Osteocyte (in vitro differentiated cells): ENCODE data around the gene TMEM94. TPM values are rescaled to one million over a fixed set of nuclear protein-coding genes. Genes with fewer than 3 reads are reported as not detected.

Experiments used
- DNase-seq: peaks from one replicate; pipeline ENCODE4 v3.0.0; 2021; ENCODE audit warnings: mixed read lengths; ENCODE audit not compliant: unreplicated experiment; ENCODE audit errors: extremely low spot score
- H3K27ac Mint-ChIP-seq: one replicate; pipeline ENCODE4 v1.8.0; 2021; ENCODE audit warnings: mild to moderate bottlenecking, mixed read lengths; ENCODE audit not compliant: unreplicated experiment
- H3K27me3 Mint-ChIP-seq: one replicate; pipeline ENCODE4 v1.8.0; 2021; ENCODE audit warnings: mixed read lengths; ENCODE audit not compliant: unreplicated experiment
- H3K36me3 Mint-ChIP-seq: one replicate; pipeline ENCODE4 v1.8.0; 2021; ENCODE audit warnings: mixed read lengths; ENCODE audit not compliant: unreplicated experiment
- H3K4me1 Mint-ChIP-seq: one replicate; pipeline ENCODE4 v1.8.0; 2021; ENCODE audit warnings: mixed read lengths; ENCODE audit not compliant: unreplicated experiment
- H3K4me3 Mint-ChIP-seq: one replicate; pipeline ENCODE4 v1.8.0; 2021; ENCODE audit warnings: mild to moderate bottlenecking, moderate library complexity, mixed read lengths; ENCODE audit not compliant: unreplicated experiment
- H3K9me3 Mint-ChIP-seq: one replicate; pipeline ENCODE4 v1.8.0; 2021; ENCODE audit warnings: mixed read lengths; ENCODE audit not compliant: unreplicated experiment
- CTCF ChIP-seq: fragments of 200-600 bp; sonication (generic); IDR thresholded peaks from 2 replicates; pipeline ENCODE4 v1.5.0; 2021; ENCODE audit warnings: antibody characterized with exemption, mild to moderate bottlenecking, moderate library complexity
- total RNA-seq: library from RNA; stranded (reverse); gene quantifications from 2 replicates; pipeline ENCODE4 v1.2.1, GENCODE V29; 2021

Gene TMEM94
- total RNA-seq, 1 donor from 2014 or later = 78.4 TPM

- no peak overlapping the region for H3K27ac Mint-ChIP-seq
- H3K36me3 Mint-ChIP-seq = peaks cover 3% of the 10 kb centered on the region
- no peak overlapping the region for H3K4me3 Mint-ChIP-seq
- no peaks in the 10 kb centered on the region for H3K27me3 Mint-ChIP-seq
- no peak for TF ChIP-seq CTCF
- H3K9me3 Mint-ChIP-seq = no peaks in the 10 kb centered on the region
- no peak for DNase-seq
- peaks cover 4% of the 10 kb centered on the region for H3K4me1 Mint-ChIP-seq
Measured at GRCh38 chr17:75465039-75465438, 8.6 kb downstream of the TMEM94 start.

GRCh38 chr17:75468291-75468754 lies 11.9 kb downstream of the TMEM94 start:
- H3K9me3 Mint-ChIP-seq = no peaks in the 10 kb centered on the region
- peaks cover 17% of the 10 kb centered on the region for H3K36me3 Mint-ChIP-seq
- peaks cover 3% of the 10 kb centered on the region for H3K4me1 Mint-ChIP-seq
- TF ChIP-seq CTCF = no peak
- H3K27ac Mint-ChIP-seq = no peak overlapping the region
- H3K27me3 Mint-ChIP-seq = no peaks in the 10 kb centered on the region
- DNase-seq = no peak
- no peak overlapping the region for H3K4me3 Mint-ChIP-seq

- Mint-ChIP-seq H3K36me3 (peaks cover 17% of the 10 kb centered on the region), H3K4me1 (peaks cover 3% of the 10 kb centered on the region), H3K27ac (no peak overlapping the region), H3K27me3 (no peaks in the 10 kb centered on the region), H3K9me3 (no peaks in the 10 kb centered on the region), H3K4me3 (no peak overlapping the region)
- no peak for DNase-seq
- no peak for TF ChIP-seq CTCF
Measured at GRCh38 chr17:75468779-75469373, 12.4 kb downstream of the TMEM94 start.

- no peak overlapping the region for H3K27ac Mint-ChIP-seq
- peaks cover 14% of the 10 kb centered on the region for H3K36me3 Mint-ChIP-seq
- no peaks in the 10 kb centered on the region for H3K27me3 Mint-ChIP-seq
- no peak for DNase-seq
- no peaks in the 10 kb centered on the region for H3K9me3 Mint-ChIP-seq
- no peak overlapping the region for H3K4me3 Mint-ChIP-seq
- no peak for TF ChIP-seq CTCF
- peaks cover 20% of the 10 kb centered on the region for H3K4me1 Mint-ChIP-seq
Measured at GRCh38 chr17:75471207-75471606, 14.8 kb downstream of the TMEM94 start.

- Mint-ChIP-seq H3K4me3 (no peak overlapping the region), H3K4me1 (peaks cover 28% of the 10 kb centered on the region)
Measured at GRCh38 chr17:75472119-75472518, 15.7 kb downstream of the TMEM94 start.

More at GRCh38 chr17:75472119-75472518, 15.7 kb downstream of the TMEM94 start:
- Mint-ChIP-seq H3K36me3 (peaks cover 16% of the 10 kb centered on the region), H3K27me3 (no peaks in the 10 kb centered on the region), H3K9me3 (no peaks in the 10 kb centered on the region), H3K27ac (no peak overlapping the region)
- no peak for DNase-seq
- TF ChIP-seq CTCF = no peak
